GM18951 (cell line): ENCODE results near the gene EREG.
"Not testable (repeated sequence)": the region's sequence is repeated elsewhere in the genome, so short reads cannot be mapped to it uniquely, and the experiment has no call there.

Experiments
- POLR2A ChIP-seq: IDR thresholded peaks from 4 replicates; pipeline ENCODE4 v1.6.1; 2011; ENCODE audit warnings: mild to moderate bottlenecking; ENCODE audit not compliant: insufficient read length, insufficient read depth; ENCODE audit errors: extremely low read depth
- in situ Hi-C: fragments of 300-500 bp; cut with MboI; formaldehyde crosslinking; loops from one replicate; pipeline ENCODE4 v1.12.0; 2022; ENCODE audit warnings: low sequenced_read_pairs, mixed read lengths, inconsistent platforms; ENCODE audit not compliant: unreplicated experiment

EREG gene

GRCh38 chr4:74386159-74386558 is 21.2 kb downstream of the EREG start:
- in situ Hi-C loops: no loop called here
- no peak for TF ChIP-seq POLR2A

GRCh38 chr4:74387790-74388189 is 22.8 kb downstream of the EREG start:
- no peak for TF ChIP-seq POLR2A
- in situ Hi-C loops: no loop called here

GRCh38 chr4:74389494-74389893 is 24.5 kb downstream of the EREG start:
- in situ Hi-C loops: no loop called here
- TF ChIP-seq POLR2A: no peak

- in situ Hi-C loops: no loop called here
- no peak for TF ChIP-seq POLR2A
Observed at GRCh38 chr4:74390677-74391076, 25.7 kb downstream of the EREG start.

- no peak for TF ChIP-seq POLR2A
- in situ Hi-C loops: no loop called here
Observed at GRCh38 chr4:74391346-74391745, 26.4 kb downstream of the EREG start.

- in situ Hi-C loops: no loop called here
- no peak for TF ChIP-seq POLR2A
Observed at GRCh38 chr4:74391890-74392475, 27.0 kb downstream of the EREG start.

GRCh38 chr4:74394476-74395136 is 29.7 kb downstream of the EREG start:
- in situ Hi-C loops: no loop called here
- TF ChIP-seq POLR2A: no peak

GRCh38 chr4:74395633-74396032 is 30.7 kb downstream of the EREG start:
- in situ Hi-C loops: no loop called here
- TF ChIP-seq POLR2A: no peak

GRCh38 chr4:74397748-74398426 is 32.9 kb downstream of the EREG start:
- in situ Hi-C loops: no loop called here
- no peak for TF ChIP-seq POLR2A

- in situ Hi-C loops: not testable (repeated sequence)
Observed at GRCh38 chr4:74398894-74399589, 34.1 kb downstream of the EREG start.

GRCh38 chr4:74400395-74400794 is 35.5 kb downstream of the EREG start:
- in situ Hi-C loops: no loop called here
- no peak for TF ChIP-seq POLR2A

GRCh38 chr4:74402692-74403456 is 37.9 kb downstream of the EREG start:
- no peak for TF ChIP-seq POLR2A
- in situ Hi-C loops: no loop called here

- TF ChIP-seq POLR2A: no peak
- in situ Hi-C loops: no loop called here
Observed at GRCh38 chr4:74407891-74408290, 42.9 kb downstream of the EREG start.

GRCh38 chr4:74408639-74409038 is 43.7 kb downstream of the EREG start:
- TF ChIP-seq POLR2A: no peak
- in situ Hi-C loops: no loop called here
